Brain pericyte (primary cell): ENCODE measurements around the gene RYR1.
"Not testable (repeated sequence)": the region's sequence is repeated elsewhere in the genome, so short reads cannot be mapped to it uniquely, and the experiment has no call there.

Experiments used
- DNase-seq: peaks from one replicate; pipeline ENCODE4 v3.0.0-alpha.2; 2012; ENCODE audit warnings: low read depth, low spot score

Gene RYR1

DNA sequence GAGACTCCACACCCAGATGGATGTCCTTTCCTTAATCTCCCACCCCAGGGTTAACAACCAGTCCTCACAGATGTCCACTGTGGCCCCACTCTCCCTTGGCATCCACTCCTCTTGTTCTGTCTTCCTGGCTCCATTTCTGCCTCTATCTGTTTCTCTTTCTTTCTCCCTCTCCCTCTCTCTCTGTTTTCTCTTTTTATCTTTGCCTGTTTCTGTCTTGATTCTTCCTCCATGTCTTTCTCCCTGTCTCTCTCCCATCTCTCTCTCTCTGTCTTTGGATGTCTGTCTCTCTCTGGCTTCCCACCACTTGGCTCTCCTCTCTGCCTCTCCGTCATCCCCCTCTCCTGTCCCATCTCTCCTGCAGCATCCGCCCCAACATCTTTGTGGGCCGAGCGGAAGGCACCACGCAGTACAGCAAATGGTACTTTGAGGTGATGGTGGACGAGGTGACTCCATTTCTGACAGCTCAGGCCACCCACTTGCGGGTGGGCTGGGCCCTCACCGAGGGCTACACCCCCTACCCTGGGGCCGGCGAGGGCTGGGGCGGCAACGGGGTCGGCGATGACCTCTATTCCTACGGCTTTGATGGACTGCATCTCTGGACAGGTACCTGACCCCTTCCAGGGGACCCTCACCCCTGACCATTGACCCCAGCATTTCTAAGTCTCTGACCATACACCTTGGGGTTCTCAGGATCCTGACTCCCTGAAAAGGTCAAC lies 24.4 kb downstream of the RYR1 start:
- DNase-seq = no peak

DNA sequence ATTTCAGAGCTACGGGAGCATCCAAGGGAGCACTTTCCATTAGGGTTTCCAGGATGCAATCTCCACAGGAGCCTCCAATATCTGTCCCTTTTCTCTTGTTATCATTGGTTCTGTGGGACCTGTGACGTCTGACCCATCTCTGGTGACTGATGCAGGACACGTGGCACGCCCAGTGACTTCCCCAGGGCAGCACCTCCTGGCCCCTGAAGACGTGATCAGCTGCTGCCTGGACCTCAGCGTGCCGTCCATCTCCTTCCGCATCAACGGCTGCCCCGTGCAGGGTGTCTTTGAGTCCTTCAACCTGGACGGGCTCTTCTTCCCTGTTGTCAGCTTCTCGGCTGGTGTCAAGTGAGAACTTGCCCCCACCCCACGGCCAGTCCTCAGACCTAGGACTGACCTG lies 25.5 kb downstream of the RYR1 start:
- no peak for DNase-seq

DNA sequence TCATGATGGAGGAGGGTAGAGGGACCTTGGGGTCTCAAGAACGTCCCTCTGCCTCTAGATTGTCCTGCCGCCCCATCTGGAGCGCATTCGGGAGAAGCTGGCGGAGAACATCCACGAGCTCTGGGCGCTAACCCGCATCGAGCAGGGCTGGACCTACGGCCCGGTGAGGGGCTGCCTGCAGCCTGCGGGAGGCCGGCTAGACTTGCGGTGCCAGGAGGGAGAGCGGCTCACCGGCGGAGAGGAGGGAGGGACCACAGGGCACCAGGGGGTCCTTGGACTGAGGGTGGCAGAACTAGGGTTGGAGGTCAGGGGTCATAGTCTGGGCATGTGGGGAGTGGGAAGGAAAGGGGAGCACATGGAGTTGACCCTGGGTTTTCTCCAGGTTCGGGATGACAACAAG lies 29.9 kb downstream of the RYR1 start:
- DNase-seq = no peak

DNA sequence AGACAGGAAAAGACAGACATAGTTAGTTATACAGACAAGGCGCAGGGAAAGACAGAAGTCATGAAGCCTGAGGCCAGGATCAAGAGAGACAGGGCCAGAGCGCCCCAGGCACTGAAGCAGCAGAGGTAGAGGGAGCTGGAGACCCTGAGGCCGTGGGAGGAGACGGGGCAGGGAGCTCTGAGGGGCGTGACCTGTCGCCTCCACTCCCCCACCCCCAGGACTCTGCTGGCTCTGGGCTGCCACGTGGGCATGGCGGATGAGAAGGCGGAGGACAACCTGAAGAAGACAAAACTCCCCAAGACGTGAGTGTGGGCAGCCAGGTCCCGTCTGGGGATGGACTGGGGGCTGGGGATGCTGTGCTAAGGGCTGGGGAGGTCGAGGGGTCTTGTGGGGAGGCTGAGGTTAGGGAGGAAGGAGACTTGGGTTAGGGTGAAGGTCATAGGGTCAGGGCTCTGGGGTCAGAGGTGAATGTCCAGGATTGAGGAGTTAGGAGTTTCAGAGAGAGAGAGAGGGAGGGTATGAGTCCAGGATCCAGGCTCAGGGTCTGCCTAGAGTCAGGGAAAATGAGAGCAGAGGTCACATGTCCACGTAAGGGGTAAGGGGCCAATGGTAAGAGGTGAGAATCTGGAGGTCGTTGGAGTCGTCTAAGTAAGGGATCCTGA lies 31.1 kb downstream of the RYR1 start:
- no peak for DNase-seq

DNA sequence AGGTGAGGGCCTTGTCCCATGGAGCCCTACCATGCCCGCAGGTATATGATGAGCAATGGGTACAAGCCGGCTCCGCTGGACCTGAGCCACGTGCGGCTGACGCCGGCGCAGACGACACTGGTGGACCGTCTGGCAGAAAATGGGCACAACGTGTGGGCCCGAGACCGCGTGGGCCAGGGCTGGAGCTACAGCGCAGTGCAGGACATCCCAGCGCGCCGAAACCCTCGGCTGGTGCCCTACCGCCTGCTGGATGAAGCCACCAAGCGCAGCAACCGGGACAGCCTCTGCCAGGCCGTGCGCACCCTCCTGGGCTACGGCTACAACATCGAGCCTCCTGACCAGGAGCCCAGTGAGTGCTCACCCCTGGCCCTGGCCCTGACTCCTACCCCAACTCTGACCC lies 32.6 kb downstream of the RYR1 start:
- no peak for DNase-seq

DNA sequence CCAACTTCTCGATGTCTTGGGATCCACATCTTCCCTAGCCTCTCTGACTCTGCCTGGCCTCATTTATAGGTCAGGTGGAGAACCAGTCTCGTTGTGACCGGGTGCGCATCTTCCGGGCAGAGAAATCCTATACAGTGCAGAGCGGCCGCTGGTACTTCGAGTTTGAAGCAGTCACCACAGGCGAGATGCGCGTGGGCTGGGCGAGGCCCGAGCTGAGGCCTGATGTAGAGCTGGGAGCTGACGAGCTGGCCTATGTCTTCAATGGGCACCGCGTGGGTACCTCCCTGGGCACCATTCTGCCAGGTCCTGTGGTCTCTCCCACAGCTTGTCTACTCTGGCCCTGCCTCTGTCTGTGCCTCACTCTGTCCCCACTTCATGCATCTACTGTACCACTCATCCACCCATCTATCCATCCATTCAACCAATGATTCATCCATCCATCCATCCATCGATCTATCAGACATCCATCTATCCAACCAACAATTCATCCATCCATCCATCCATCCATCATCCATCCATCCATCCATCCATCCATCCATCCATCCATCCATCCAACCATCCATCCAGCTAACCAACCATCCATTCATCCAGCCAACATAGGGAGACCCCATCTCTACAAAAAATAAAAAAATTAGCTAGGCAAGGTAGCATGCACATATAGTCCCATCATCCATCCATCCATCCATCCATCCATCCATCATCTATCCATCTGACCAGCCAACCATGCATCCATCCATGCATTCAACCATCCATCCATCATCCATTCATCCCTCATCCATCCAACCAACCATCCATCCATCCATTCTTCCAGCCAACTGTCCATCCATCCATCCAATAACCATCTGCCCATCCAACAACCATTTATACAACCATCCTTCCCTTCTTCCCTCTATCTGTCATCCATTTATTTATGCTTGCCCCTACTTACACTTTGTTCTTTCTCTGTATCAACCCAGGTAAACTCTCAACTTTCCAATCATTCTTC lies 34.3 kb downstream of the RYR1 start:
- no peak for DNase-seq

DNA sequence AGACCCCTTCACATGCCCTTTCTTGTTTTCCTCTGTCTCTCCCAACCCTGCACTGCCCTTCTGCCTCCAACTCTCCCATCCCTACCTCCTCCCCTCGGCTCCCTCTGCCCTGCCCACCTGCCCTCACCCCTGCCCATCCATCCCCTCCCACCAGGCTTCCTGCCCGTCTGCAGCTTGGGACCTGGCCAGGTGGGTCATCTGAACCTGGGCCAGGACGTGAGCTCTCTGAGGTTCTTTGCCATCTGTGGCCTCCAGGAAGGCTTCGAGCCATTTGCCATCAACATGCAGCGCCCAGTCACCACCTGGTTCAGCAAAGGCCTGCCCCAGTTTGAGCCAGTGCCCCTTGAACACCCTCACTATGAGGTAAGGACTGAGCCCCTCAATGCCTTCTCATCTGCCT lies 35.7 kb downstream of the RYR1 start:
- no peak for DNase-seq

DNA sequence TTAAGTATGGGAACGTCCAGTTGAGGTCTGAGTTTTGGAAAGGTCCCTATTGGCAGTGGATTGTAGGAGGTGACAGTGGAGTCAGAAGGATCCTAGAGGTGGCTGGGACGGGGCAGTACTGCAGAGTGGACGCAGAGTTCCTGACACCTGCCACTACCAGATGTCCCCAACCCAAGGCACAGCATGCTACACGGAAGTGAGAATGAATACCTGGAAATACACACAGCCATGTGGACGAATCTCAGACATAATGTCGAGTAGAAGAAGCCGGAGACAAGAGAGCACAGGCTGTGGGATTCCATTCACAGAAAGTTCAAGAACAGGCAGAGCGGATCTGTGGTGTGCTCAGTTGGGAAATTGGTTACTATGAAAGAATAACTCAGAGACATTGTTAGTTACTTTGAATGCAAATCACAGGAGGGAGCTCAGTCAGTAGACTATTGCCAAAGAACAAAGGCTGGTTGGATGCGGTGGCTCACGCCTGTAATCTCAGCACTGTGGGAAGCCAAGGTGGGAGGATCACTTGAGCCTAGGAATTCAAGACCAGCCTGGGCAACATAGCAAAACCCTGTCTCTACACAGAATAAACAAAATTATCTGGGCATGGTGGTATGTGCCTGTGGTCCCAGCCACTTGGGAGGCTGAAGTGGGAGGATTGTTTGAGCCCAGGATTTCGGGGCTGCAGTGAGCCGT lies 37.4 kb downstream of the RYR1 start:
- no peak for DNase-seq

DNA sequence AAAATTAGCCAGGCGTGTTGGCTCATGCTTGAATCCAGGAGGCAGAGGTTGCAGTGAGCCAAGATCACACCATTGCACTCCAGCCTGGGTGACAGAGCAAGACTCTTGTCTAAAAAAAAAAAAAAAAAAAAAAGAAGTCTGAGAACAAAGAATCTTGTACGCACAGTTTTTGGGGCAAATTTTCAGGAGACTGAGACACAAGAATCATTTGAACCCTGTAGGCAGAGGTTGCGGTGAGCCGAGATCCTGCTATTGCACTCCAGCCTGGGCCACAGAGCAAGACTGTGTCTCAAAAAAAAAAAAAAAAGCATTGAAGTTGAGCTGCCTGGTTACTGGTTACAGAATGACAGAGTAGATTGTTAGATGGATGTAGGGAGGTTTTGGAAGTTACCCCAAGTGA lies 39.2 kb downstream of the RYR1 start:
- DNase-seq = not testable (repeated sequence)

DNA sequence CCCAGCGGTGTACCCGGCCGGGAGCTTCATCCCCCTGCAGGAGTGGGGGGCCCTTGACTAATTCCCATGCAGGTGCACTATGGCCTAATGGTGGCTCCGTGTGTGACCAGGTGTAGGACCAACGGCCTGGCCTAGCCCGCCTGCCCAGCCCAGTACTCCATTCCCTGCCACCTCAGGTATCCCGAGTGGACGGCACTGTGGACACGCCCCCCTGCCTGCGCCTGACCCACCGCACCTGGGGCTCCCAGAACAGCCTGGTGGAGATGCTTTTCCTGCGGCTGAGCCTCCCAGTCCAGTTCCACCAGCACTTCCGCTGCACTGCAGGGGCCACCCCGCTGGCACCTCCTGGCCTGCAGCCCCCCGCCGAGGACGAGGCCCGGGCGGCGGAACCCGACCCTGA lies 39.7 kb downstream of the RYR1 start:
- DNase-seq = no peak

DNA sequence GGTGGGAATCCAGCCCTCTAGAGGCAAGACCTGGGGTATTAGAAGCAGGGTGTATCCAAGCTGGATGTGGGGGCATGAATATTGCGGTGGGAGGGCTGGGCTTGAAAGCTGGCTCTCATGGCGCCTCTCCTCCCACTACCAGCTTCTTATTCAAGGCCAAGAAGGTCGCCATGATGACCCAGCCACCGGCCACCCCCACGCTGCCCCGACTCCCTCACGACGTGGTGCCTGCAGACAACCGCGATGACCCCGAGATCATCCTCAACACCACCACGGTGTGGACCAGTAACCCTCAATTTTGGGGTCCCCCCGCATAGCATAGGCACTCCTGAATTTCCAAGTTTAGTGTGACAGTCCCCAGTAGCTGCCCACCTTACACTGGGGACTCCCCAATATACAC lies 41.7 kb downstream of the RYR1 start:
- DNase-seq = no peak

DNA sequence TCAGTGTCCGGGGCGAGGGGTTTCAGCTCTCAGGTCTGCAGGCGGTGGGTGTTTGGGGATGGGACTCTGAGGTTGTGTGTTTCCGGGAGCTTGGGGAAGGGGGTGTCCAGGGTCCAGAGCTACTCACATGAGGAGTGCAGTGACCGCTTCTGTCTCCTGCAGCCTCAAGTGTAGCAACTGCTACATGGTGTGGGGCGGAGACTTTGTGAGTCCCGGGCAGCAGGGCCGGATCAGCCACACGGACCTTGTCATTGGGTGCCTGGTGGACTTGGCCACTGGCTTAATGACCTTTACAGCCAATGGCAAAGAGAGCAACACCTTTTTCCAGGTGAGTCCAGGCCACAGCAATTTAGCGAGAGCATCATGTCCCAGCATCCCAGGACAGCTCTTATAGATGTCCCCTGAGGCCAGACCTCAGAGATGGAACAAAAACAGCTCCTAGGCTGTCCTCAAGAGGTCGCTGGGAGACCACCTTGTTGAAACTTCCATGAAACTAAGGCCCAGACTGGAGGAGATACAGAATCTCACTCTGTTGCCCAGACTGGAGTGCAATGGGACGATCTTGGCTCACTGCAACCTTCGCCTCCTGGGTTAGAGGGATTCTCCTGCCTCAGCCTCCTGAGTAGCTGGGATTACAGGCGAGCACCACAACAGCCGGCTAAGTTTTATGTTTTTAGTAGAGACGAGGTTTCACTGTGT lies 44.9 kb downstream of the RYR1 start:
- no peak for DNase-seq

DNA sequence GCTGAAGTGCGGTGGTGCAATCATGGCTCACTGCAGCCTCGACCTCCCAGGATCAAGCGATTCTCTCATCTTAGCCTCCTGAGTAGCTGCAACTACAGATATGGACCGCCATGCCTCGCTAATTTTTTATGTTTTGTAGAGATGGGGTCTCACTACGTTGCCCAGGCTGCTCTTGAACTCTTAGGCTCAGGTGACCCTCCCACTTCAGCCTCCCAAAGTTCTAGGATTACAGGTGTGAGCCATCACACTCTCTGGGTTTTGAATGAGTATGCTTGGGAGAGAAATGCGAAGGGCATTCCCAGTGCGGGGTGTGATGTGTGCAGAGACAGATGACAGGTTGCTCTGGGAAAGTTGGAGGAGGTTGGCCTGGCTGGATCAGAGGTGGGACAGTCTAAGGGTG lies 49.0 kb downstream of the RYR1 start:
- DNase-seq = no peak

DNA sequence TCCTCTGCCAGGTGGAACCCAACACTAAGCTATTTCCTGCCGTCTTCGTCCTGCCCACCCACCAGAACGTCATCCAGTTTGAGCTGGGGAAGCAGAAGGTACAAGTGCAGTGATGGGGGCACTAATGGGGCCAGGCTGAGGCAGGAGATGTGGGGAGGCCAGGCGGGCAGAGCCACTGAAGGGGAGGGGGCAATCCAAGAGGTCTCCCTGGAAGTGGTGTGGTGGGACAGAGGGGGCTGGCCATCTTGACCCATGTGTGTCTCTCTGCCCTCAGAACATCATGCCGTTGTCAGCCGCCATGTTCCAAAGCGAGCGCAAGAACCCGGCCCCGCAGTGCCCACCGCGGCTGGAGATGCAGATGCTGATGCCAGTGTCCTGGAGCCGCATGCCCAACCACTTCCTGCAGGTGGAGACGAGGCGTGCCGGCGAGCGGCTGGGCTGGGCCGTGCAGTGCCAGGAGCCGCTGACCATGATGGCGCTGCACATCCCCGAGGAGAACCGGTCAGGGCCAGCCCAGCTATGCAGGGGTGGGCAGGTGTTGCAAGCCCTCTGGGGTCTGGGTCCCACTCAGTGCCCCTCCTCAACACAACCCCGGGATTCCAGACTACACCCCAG lies 49.6 kb downstream of the RYR1 start:
- DNase-seq = no peak

DNA sequence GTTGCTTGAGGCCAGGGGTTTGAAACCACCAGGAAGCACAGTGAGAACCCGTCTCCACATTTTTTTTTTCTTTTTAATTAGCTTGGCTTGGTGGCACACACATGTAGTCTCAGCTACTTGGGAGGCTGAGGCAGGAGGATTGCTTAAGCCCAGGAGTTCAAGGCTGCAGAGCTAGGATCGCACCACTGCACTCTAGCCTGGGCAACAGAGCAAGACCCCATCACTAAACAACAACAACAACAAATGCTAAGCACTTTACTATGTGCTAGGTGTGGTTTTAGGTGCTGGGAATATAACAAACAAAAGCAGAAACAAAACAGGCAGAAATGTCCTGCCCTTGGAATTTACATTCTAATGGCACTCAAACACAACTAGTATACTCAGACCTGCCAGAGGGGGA lies 51.3 kb downstream of the RYR1 start:
- no peak for DNase-seq

DNA sequence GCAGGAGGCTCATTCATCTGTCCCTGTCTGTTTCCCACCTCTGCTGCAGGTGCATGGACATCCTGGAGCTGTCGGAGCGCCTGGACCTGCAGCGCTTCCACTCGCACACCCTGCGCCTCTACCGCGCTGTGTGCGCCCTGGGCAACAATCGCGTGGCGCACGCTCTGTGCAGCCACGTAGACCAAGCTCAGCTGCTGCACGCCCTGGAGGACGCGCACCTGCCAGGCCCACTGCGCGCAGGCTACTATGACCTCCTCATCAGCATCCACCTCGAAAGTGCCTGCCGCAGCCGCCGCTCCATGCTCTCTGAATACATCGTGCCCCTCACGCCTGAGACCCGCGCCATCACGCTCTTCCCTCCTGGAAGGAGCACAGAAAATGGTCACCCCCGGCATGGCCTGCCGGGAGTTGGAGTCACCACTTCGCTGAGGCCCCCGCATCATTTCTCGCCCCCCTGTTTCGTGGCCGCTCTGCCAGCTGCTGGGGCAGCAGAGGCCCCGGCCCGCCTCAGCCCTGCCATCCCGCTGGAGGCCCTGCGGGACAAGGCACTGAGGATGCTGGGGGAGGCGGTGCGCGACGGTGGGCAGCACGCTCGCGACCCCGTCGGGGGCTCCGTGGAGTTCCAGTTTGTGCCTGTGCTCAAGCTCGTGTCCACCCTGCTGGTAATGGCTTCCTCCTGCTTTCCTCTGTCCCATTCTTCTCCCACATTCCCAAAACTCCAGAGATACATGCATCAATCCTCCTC lies 52.2 kb downstream of the RYR1 start:
- DNase-seq = no peak

DNA sequence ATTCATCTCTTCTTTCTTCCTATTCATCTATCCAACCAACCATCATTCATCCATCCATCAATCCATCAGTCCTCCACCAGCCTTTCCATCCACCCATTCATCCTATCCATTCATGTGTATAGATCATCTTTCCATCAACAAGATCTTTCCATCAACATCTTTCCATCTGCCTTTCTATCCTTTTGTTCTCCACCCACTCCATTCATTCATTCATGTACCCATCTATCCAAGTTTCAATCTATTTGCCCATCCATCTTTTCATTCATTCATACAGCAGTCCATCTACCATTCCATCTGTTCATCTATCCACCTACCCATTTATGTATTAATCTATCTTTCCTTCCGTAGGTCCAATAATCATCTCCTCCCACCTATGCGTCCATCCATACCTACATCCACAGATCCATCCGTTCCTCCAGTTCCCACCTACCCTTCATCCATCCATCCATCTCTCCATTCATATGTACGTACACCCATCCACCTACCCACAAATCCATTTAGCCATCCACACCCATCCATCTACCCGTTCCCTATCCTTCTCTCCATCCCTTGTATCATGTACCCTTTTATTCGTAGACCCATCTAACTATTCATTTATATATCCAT lies 53.3 kb downstream of the RYR1 start:
- DNase-seq = no peak

DNA sequence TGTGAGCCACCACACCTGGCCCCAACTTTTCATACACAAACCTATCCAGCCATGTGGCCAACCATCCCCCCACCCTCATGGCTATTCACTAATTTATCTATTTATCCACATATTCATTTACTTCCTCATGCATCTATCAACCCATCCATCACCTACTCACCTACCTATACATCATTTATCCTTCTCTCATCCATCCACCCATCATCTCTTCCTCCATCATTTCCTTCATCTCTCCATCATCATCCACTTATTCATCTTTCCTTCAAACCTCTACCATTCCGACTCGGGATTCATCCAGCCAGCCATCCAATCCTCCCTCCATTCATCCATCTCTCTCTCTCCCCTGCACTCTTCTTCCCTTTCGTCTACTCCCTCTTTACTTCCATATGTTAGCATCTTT lies 54.6 kb downstream of the RYR1 start:
- no peak for DNase-seq

DNA sequence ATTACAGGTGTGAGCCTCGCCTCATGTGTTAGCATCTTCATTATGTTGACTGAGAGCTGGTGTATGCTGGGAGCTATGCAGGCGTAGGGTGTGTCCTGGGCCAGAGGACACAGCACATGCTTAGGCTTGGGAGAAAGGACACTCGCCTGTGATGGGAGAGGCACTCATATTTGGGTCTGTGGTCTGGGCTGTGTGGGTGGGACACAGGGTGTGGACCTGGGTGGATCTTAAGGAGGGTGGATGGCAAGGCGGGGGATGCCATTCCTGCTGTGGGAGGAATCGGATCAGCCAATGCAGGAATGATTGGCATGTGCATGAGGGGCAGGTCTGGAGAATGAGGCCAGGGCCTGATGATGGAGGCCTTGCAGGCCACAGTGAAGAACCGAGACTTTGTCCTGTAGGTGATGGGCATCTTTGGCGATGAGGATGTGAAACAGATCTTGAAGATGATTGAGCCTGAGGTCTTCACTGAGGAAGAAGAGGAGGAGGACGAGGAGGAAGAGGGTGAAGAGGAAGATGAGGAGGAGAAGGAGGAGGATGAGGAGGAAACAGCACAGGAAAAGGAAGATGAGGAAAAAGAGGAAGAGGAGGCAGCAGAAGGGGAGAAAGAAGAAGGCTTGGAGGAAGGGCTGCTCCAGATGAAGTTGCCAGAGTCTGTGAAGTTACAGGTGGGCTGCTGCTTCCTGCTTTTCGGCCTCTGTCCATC lies 55.4 kb downstream of the RYR1 start:
- DNase-seq = no peak
